ENCODE results near the gene ZG16.
"Not testable (repeated sequence)": the region's sequence is repeated elsewhere in the genome, so short reads cannot be mapped to it uniquely, and the experiment has no call there.

Gene ZG16

DNA sequence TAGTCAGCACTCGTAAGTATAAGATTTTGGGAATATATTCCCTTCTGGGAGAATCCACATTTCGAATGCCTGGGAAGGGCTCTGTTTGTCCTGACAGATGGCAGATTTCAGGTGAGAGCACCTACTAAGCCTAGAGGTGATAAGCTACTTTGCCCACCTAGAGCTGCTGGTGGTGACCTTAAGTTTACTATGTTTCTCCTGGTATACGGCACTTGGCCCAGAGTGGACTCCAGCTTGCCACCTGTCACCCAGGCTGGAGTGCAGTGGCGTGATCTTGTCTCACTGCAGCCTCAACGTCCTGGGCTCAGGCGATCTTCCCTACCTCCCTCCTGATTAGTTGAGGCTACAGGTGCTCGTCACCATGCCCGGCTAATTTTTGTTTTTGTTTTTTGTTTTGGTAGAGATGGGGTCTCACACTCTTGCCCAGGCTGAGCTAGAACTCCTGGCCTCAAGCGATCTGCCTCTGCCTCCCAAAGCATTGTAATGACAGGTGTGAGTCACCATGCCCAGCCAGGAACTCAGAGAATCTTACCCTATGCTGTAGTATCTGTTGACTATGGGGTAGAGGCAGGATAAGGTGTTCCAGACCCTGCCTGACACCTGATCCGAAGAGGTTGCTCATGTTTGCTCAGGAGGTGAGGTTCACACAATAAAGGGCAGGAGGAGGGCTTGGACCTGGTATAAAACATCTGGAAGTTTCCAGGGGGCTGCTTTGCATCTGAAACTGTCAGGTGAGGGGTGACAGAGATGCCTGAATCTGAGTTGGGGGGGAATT, at the start of gene ZG16:
ZG16 (plus strand) TSS at position 681 of the 775 bp plus-strand sequence. CDS start 1,011 bp downstream, outside the sequence.
- DNase-seq: no peak

GRCh38 chr16:29729116-29729521, 48.9 kb upstream of the ZG16 start:
- DNase-seq: no peak

DNA sequence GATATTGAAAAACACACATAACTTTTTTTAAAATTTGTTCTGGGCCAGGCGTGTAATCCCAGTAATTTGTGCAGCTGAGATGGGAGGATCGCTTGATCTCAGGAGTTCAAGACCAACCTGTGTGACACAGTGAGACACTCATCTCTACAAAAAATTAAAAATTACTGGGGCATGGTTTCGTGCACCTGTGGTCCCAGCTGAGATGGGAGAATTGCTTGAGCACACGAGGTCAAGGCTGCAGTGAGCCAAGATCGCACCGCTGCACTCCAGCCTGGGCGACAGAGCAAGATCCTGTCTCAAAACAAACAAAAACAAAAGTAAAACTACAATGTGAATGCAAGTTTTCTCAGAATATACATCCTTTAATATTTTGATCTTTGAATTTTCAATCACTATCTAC, 47.4 kb upstream of the ZG16 start:
- no peak for DNase-seq

- DNase-seq: not testable (repeated sequence)
Measured at GRCh38 chr16:29731768-29732601, 46.1 kb upstream of the ZG16 start.

DNA sequence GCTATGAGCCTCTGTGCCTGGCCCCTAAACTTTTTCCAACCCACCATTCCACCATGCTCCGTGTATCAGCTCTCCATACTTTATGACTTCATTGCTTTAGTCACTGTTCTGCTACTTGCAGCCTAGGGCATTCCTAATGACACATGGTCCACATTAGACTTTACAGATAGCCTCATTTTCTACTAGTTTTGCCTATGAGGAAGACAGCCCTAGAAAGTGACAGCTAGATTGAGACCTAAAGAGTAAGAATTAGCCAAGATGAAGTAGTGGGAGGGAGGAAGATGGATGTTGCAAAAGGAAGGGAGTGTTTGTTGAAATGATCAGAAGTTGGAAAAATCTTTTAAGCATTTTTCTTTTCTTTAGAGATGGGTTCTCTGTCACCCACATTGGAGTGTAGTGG, 43.3 kb upstream of the ZG16 start:
- no peak for DNase-seq

GRCh38 chr16:29736112-29736511, 41.9 kb upstream of the ZG16 start:
- no peak for DNase-seq

GRCh38 chr16:29736764-29737163, 41.3 kb upstream of the ZG16 start:
- no peak for DNase-seq

DNA sequence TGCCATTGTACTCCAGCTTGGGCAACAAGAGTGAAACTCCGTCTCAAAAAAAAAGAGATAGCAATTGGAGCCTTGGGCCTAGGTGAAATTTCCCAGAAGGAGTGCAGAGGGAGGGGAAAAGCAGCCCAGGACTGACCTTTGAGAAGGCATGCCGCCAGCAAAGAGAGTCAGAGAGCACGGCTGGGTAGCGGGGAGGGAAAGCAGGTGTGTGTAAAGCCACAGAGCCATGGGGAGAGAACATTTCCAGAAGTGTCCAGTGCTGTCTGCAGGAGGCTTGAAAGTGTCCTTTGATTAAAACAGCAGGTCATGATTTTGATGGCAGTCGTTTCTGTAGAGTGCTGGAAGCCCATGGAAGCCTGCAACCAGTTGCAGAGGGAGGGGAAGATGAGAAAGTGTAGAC, 40.3 kb upstream of the ZG16 start:
- no peak for DNase-seq

DNA sequence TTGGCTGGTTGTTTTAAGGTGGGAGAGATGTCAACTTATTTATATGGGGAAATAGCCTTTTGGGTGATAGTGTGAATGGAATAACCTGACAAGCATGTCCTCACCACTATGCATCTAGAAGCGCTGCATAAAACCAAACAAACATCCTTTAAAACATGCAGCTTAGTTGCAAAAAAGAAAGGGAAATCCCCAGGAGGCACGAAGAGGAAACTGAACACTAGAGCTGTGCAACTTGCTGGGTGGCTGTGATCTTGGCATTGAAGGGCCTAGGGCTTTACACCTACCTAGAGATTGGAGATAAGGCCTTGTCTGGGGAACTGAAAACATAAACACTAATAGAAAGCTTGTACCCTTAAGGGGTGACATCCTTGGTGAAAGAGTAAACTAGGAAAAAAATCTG, 39.5 kb upstream of the ZG16 start:
- no peak for DNase-seq

- not testable (repeated sequence) for DNase-seq
Measured at GRCh38 chr16:29739927-29740629, 38.0 kb upstream of the ZG16 start.

GRCh38 chr16:29740630-29741015, 37.4 kb upstream of the ZG16 start:
- DNase-seq: not testable (repeated sequence)

DNA sequence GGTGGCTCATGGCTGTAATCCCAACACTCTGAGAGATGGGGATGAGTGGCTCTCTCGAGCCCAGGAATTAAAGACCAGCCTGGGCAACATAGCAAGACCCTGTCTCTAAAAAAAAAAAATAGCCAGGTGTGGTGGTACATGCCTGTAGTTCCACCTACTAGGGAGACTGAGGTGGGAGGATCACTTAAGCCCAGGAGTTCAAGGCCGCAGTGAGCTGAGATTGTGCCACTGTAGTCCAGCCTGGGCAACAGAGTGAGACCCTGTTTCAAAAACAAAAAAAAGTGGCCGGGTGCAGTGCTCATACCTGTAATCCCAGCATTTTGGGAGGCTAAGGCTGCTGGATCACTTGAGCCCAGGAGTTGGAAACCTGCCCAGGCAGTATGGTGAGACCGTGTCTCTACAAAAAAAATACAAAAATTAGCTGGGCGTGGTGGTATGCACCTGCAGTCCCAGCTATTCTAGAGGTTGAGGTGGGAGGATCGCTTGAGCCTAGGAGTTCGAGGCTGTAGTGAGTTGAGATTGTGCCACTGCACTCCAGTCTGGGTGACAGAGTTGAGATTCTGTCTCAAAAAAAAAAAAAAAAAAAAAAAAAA, 35.3 kb upstream of the ZG16 start:
- no peak for DNase-seq

- no peak for DNase-seq
Measured at GRCh38 chr16:29743475-29743826, 34.6 kb upstream of the ZG16 start.

DNA sequence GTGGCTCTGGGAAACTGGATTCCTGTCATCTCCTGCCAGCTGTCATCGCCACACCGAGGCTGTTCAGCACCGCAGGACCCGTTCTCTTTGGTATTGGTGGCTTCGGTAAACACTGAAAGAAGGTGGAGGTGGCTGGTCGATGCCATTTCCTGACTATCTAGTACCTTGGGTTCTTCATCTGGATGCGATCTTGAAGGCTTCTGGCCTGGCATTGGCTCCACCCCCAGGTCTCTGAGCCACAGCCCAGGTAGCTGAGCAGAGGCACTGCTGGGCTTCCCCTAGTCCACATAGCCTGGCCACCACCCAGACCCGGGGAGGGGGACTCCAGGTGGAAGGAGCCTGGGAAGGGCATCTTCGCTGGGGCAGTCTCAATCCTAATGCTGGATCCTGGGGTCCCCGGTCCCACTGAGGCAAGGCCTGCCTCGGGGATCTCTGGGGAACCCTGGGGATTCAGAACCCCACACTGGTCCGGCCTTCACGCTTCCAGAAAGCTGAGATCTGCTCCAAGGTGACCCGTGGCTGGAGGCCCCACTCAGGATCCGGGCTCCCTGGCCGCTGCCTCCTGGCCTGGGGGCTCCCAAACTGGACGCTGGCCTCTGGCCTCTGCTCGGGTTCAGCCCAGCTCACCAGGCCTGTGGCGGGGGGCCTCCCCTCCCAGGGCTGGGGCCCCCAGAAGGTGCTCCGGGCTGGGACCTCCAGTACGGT, 34.1 kb upstream of the ZG16 start:
- no peak for DNase-seq

- no peak for DNase-seq
Measured at GRCh38 chr16:29744541-29745101, 33.4 kb upstream of the ZG16 start.

GRCh38 chr16:29745121-29745852, 32.8 kb upstream of the ZG16 start:
- no peak for DNase-seq

DNA sequence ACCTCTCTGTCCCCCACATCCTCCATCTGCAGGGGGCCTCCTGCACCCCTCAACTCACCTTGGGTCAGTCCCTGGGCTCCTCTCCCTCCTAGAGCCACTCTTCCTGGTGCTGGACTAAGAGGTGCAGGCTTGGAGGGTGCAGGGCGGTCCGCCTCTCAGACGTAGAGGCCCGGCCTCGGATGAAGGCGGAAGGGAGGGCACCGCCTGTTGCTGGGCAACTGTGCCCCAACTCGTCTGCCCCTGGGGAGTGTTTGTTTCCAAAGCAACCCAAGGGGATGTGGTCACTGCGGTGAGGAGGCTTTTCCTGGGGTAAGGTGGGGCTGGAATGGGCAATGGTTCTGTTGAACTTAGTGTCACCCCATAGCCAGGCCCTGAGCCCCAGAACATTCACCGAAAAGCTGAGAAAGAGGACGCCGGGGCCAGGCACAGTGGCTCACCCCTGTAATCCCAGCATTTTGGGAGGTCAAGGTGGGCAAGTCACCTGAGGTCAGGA, 32.2 kb upstream of the ZG16 start, which contains the start of gene C16orf54:
C16orf54 (minus strand) TSS at position 138 of the 493 bp plus-strand sequence. CDS start 1,039 bp downstream, outside the sequence.
- no peak for DNase-seq

GRCh38 chr16:29746518-29746917, 31.5 kb upstream of the ZG16 start:
- DNase-seq: not testable (repeated sequence)

- no peak for DNase-seq
Measured at GRCh38 chr16:29747947-29748759, 29.9 kb upstream of the ZG16 start.

GRCh38 chr16:29748760-29749149, 29.3 kb upstream of the ZG16 start:
- DNase-seq: not testable (repeated sequence)

Measured in NCI-H1048 (cell line).